Stimulated activated CD4-positive, alpha-beta T cell treated with anti-CD3 and anti-CD28 coated beads, Interleukin-15, amount 100 ng/mL, for 1 hour (primary cell): ENCODE measurements around the gene CYP27A1.
"Not testable (repeated sequence)": the region's sequence is repeated elsewhere in the genome, so short reads cannot be mapped to it uniquely, and the experiment has no call there.

ENCODE experiments used
- DNase-seq, 2 donors: peaks; one replicate each; pipeline ENCODE4 v3.0.0-alpha.2; 2020; ENCODE audit warnings: low read depth in 1 of 2, low spot score in 1 of 2

Gene CYP27A1

GRCh38 chr2:218772759-218773158 lies 9.2 kb upstream of the CYP27A1 start:
- not testable (repeated sequence) for DNase-seq

GRCh38 chr2:218773881-218774280 lies 8.1 kb upstream of the CYP27A1 start:
- no peak for DNase-seq

GRCh38 chr2:218776488-218776887 lies 5.5 kb upstream of the CYP27A1 start:
- DNase-seq = no peak

- DNase-seq = no peak
Observed at GRCh38 chr2:218777276-218777990, 4.5 kb upstream of the CYP27A1 start.

GRCh38 chr2:218780046-218780445 lies 1.9 kb upstream of the CYP27A1 start:
- no peak for DNase-seq

GRCh38 chr2:218780851-218781690 lies 876 bp upstream of the CYP27A1 start:
- no peak for DNase-seq

- DNase-seq = no peak
Observed at GRCh38 chr2:218782528-218782844, 539 bp downstream of the CYP27A1 start.

- no peak for DNase-seq
Observed at GRCh38 chr2:218783688-218784087, 1.7 kb downstream of the CYP27A1 start.

GRCh38 chr2:218785103-218785502 lies 3.2 kb downstream of the CYP27A1 start:
- no peak for DNase-seq

GRCh38 chr2:218786133-218786532 lies 4.2 kb downstream of the CYP27A1 start:
- no peak for DNase-seq

GRCh38 chr2:218788529-218789255 lies 6.7 kb downstream of the CYP27A1 start:
- DNase-seq = no peak

GRCh38 chr2:218792433-218792832 lies 10.5 kb downstream of the CYP27A1 start:
- DNase-seq = no peak

- no peak for DNase-seq
Observed at GRCh38 chr2:218796691-218797090, 14.7 kb downstream of the CYP27A1 start.

GRCh38 chr2:218798767-218799504 lies 17.0 kb downstream of the CYP27A1 start:
- no peak for DNase-seq

- no peak for DNase-seq
Observed at GRCh38 chr2:218799990-218800389, 18.0 kb downstream of the CYP27A1 start.

GRCh38 chr2:218802386-218802994 lies 20.5 kb downstream of the CYP27A1 start:
- DNase-seq = no peak

GRCh38 chr2:218804817-218805216 lies 22.9 kb downstream of the CYP27A1 start:
- DNase-seq = no peak

- DNase-seq = no peak
Observed at GRCh38 chr2:218805627-218806026, 23.7 kb downstream of the CYP27A1 start.

GRCh38 chr2:218806346-218806978 lies 24.5 kb downstream of the CYP27A1 start:
- no peak for DNase-seq

GRCh38 chr2:218807626-218808025 lies 25.7 kb downstream of the CYP27A1 start:
- no peak for DNase-seq
